ENCODE results near the gene CLSTN2.

Gene CLSTN2

GRCh38 chr3:140378571-140379340 lies 443.8 kb downstream of the CLSTN2 start:
- no peak overlapping the region for H3K27ac Mint-ChIP-seq
- H3K4me3 Mint-ChIP-seq: no peak overlapping the region
- H3K36me3 Mint-ChIP-seq (ENCODE audit: low read depth): no peaks in the 10 kb centered on the region
- TF ChIP-seq CTCF (IDR thresholded peaks at IDR 0.05; ENCODE audit: unreplicated experiment in 3 of 3): no peak
- peaks cover 3% of the 10 kb centered on the region for H3K9me3 Mint-ChIP-seq
- H3K4me1 Mint-ChIP-seq: peaks cover 9% of the 10 kb centered on the region
- no peaks in the 10 kb centered on the region for H3K27me3 Mint-ChIP-seq (ENCODE audit: low read depth)

GRCh38 chr3:140384028-140384771 lies 449.2 kb downstream of the CLSTN2 start:
- TF ChIP-seq CTCF (IDR thresholded peaks at IDR 0.05; ENCODE audit: unreplicated experiment in 3 of 3): no peak
- peaks cover 46% of the 10 kb centered on the region for H3K4me1 Mint-ChIP-seq
- no peaks in the 10 kb centered on the region for H3K9me3 Mint-ChIP-seq
- no peaks in the 10 kb centered on the region for H3K36me3 Mint-ChIP-seq (ENCODE audit: low read depth)
- H3K27me3 Mint-ChIP-seq (ENCODE audit: low read depth): no peaks in the 10 kb centered on the region
- no peak overlapping the region for H3K4me3 Mint-ChIP-seq
- peak overlapping the region in 2 of 3 experiments; percentile 22 to 44 for H3K27ac Mint-ChIP-seq

DNA sequence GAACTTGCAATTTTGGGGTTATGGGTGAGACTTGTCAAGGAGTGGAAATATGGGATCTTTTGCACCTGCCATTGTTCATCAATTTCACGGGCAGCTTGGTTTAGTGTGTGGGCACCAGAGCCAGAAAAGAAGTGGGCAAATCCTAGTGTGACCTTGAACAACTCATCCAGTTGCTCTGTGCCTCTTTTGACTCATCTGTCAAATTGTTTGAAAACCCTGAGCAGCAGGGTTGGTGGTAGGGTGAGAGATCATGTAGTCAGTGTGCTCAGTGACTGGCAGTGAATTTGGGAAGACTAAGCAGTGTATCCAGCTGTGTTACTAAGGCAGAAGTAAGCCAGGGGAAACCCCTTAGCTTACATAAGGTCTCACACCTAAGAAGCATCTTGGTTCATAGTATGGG lies 449.9 kb downstream of the CLSTN2 start:
- Mint-ChIP-seq H3K4me3 (no peak overlapping the region), H3K36me3 (ENCODE audit: low read depth) (no peaks in the 10 kb centered on the region), H3K27me3 (ENCODE audit: low read depth) (no peaks in the 10 kb centered on the region), H3K27ac (peak overlapping the region; percentile 22 to 79 (median 44)), H3K9me3 (no peaks in the 10 kb centered on the region), H3K4me1 (peaks cover 46% of the 10 kb centered on the region)
- TF ChIP-seq CTCF (IDR thresholded peaks at IDR 0.05; ENCODE audit: unreplicated experiment in 3 of 3): no peak

DNA sequence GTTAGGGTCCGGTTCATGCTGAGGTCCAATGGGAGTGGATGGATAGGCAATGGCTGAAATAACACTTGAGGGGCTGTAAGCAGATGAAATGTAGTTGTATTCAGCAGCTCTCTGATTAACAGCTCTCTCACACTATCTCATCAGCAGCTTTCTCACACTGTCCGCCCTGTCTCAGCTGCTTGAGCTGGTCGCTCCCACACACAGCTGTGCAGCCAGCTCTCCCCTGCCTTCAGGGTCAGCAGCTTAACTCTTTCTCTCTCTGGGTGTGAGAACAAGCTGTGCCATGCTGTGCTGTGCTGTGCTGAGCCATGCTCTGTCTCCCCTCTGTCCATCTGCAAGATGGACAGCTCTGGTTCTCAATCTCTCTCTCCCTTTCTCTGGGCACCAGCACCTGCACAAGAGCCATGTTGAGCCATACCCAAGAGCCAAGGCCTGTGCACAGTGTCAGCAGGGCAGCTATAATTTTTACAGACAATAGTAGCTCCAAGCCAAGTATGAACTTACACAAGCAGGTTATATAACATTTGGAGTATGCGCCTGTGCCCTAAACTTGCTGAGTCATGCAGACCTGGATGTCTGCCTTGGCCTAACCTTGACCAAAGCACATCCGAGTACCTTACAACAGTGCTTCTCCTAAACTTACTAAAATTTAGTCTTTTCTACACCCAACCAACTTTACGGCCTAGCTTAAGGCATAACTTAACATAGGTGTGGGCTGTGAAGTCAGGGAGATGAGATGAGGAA lies 451.5 kb downstream of the CLSTN2 start:
- H3K27ac Mint-ChIP-seq: peak overlapping the region; percentile 83 to 92 (median 83)
- no peaks in the 10 kb centered on the region for H3K36me3 Mint-ChIP-seq (ENCODE audit: low read depth)
- H3K9me3 Mint-ChIP-seq: peaks cover 3% of the 10 kb centered on the region
- no peaks in the 10 kb centered on the region for H3K27me3 Mint-ChIP-seq (ENCODE audit: low read depth)
- H3K4me3 Mint-ChIP-seq: no peak overlapping the region
- TF ChIP-seq CTCF (IDR thresholded peaks at IDR 0.05; ENCODE audit: unreplicated experiment in 3 of 3): no peak
- H3K4me1 Mint-ChIP-seq: peaks cover 55% of the 10 kb centered on the region

DNA sequence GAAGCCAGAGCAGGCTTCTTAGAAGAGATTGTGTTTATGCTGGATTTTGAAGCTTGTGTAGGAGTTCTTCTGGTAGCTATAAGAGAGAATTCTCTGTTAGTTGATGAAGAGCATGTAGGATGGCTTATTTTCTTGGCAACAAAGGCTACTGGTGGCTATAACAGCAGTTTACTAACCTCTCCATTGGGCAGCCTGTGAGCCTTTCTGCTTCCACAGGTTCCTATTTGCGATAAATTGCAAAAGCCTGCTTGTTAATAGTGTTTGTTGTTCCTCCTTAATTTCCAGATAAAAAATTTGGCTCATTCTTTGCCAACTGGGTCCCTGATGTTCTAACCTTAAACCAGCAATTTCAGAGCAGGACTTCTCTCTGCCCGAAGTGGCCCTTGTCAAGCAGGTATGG lies 452.3 kb downstream of the CLSTN2 start:
- H3K4me3 Mint-ChIP-seq: no peak overlapping the region
- H3K27me3 Mint-ChIP-seq (ENCODE audit: low read depth): no peaks in the 10 kb centered on the region
- no peaks in the 10 kb centered on the region for H3K36me3 Mint-ChIP-seq (ENCODE audit: low read depth)
- peaks cover 55% of the 10 kb centered on the region for H3K4me1 Mint-ChIP-seq
- TF ChIP-seq CTCF (IDR thresholded peaks at IDR 0.05; ENCODE audit: unreplicated experiment in 3 of 3): no peak
- peak overlapping the region; percentile 83 to 92 (median 83) for H3K27ac Mint-ChIP-seq
- peaks cover 3% of the 10 kb centered on the region for H3K9me3 Mint-ChIP-seq
